HL-60/S4 treated with phorbol 12-myristate 13-acetate at 8.2 ng/mL for 4 days and 3 days (cell line): ENCODE data around the gene C1orf146.
"Not testable (repeated sequence)": the region's sequence is repeated elsewhere in the genome, so short reads cannot be mapped to it uniquely, and the experiment has no call there.

ENCODE experiments used
- in situ Hi-C: fragments of 300-500 bp; cut with MboI; formaldehyde crosslinking; loops from 2 replicates; pipeline ENCODE4 v1.15.0; 2022; ENCODE audit warnings: low sequenced_read_pairs

C1orf146 gene

GRCh38 chr1:92273039-92273438 lies 55.3 kb downstream of the C1orf146 start:
- in situ Hi-C loops, result no loop called here

GRCh38 chr1:92274939-92275338 lies 57.2 kb downstream of the C1orf146 start:
- in situ Hi-C loops, result no loop called here

- in situ Hi-C loops, result no loop called here
These were observed 58.4 kb downstream of the C1orf146 start for GRCh38 chr1:92276082-92276481.

GRCh38 chr1:92277105-92277723 lies 59.5 kb downstream of the C1orf146 start:
- in situ Hi-C loops, result no loop called here

GRCh38 chr1:92279781-92280180 lies 62.1 kb downstream of the C1orf146 start:
- in situ Hi-C loops, result not testable (repeated sequence)

- in situ Hi-C loops, result not testable (repeated sequence)
These were observed 63.7 kb downstream of the C1orf146 start for GRCh38 chr1:92281411-92281810.

- in situ Hi-C loops, result loop anchor here (10.0 kb wide), 1 partner anchor 297 kb away; no protein-coding TSS in a partner anchor
These were observed 73.8 kb downstream of the C1orf146 start for GRCh38 chr1:92291372-92291999.
